Brain microvascular endothelial cell (primary cell): ENCODE results near the gene AUH.

Source experiments
- DNase-seq: peaks from one replicate; pipeline ENCODE4 v3.0.0-alpha.2; 2020
- H3K27ac ChIP-seq: fragments of 250-450 bp; sonication (Bioruptor Pico); 2 replicates; pipeline ENCODE4 v1.5.1; 2020; ENCODE audit warnings: mild to moderate bottlenecking, moderate library complexity
- H3K27me3 ChIP-seq: fragments of 250-450 bp; sonication (Bioruptor Pico); replicated peaks from 2 replicates; pipeline ENCODE4 v1.5.1; 2020; ENCODE audit warnings: mild to moderate bottlenecking
- H3K36me3 ChIP-seq: fragments of 250-450 bp; sonication (Bioruptor Pico); replicated peaks from 2 replicates; pipeline ENCODE4 v1.5.1; 2020; ENCODE audit warnings: mild to moderate bottlenecking
- H3K4me3 ChIP-seq: 2 replicates; pipeline ENCODE4 v1.5.1; 2011; ENCODE audit warnings: low read depth, mild to moderate bottlenecking, control low read depth, low read length, moderate library complexity
- CTCF ChIP-seq: IDR thresholded peaks from 2 replicates; pipeline ENCODE4 v1.5.1; 2011; ENCODE audit warnings: low read depth, mild to moderate bottlenecking, moderate library complexity, low read length, control low read depth, inconsistent platforms; ENCODE audit errors: missing control alignments
- in situ Hi-C: cut with HindIII; loops from 2 replicates; pipeline ENCODE4 v1.10.0; 2017; ENCODE audit warnings: low sequenced_read_pairs, low pct_ligation_motif_present

The AUH gene

GRCh38 chr9:91285729-91286353 lies 75.9 kb downstream of the AUH start:
- Histone ChIP-seq H3K27me3 (no peaks in the 10 kb centered on the region), H3K4me3 (no peak overlapping the region), H3K36me3 (no peaks in the 10 kb centered on the region), H3K27ac (no peak overlapping the region)
- no peak for TF ChIP-seq CTCF
- DNase-seq: no peak
- in situ Hi-C loops: no loop called here

- in situ Hi-C loops: no loop called here
- H3K27me3 ChIP-seq: no peaks in the 10 kb centered on the region
- no peak for DNase-seq
Observed at GRCh38 chr9:91282292-91282691, 79.4 kb downstream of the AUH start.

GRCh38 chr9:91279296-91280204 lies 82.2 kb downstream of the AUH start:
- no peak overlapping the region for H3K27ac ChIP-seq
- no peaks in the 10 kb centered on the region for H3K27me3 ChIP-seq
- in situ Hi-C loops: no loop called here
- DNase-seq: no peak
- no peak overlapping the region for H3K4me3 ChIP-seq
- no peaks in the 10 kb centered on the region for H3K36me3 ChIP-seq
- no peak for TF ChIP-seq CTCF

More at GRCh38 chr9:91282292-91282691, 79.4 kb downstream of the AUH start:
- H3K36me3 ChIP-seq: no peaks in the 10 kb centered on the region
- H3K4me3 ChIP-seq: no peak overlapping the region
- no peak overlapping the region for H3K27ac ChIP-seq
- no peak for TF ChIP-seq CTCF

- DNase-seq: no peak
- Histone ChIP-seq H3K27me3 (no peaks in the 10 kb centered on the region), H3K4me3 (no peak overlapping the region), H3K36me3 (no peaks in the 10 kb centered on the region), H3K27ac (no peak overlapping the region)
- in situ Hi-C loops: no loop called here
- TF ChIP-seq CTCF: no peak
Observed at GRCh38 chr9:91276513-91276912, 85.2 kb downstream of the AUH start.

- Histone ChIP-seq H3K4me3 (no peak overlapping the region), H3K36me3 (no peaks in the 10 kb centered on the region), H3K27ac (no peak overlapping the region), H3K27me3 (no peaks in the 10 kb centered on the region)
- no peak for DNase-seq
- in situ Hi-C loops: no loop called here
- TF ChIP-seq CTCF: no peak
Observed at GRCh38 chr9:91275655-91276054, 86.1 kb downstream of the AUH start.
